Retina (tissue), 1 donor: ENCODE results near the gene IGSF5.

Experiments
- DNase-seq: peaks from one replicate; pipeline ENCODE4 v3.0.0-alpha.2; 2016

The IGSF5 gene

GRCh38 chr21:39834543-39834942 lies 89.6 kb downstream of the IGSF5 start:
- DNase-seq = no peak

- no peak for DNase-seq
These were observed 92.9 kb downstream of the IGSF5 start for GRCh38 chr21:39837861-39838359.

- DNase-seq = no peak
These were observed 95.6 kb downstream of the IGSF5 start for GRCh38 chr21:39840373-39841097.

- peak; percentile 58 for DNase-seq
These were observed 97.9 kb downstream of the IGSF5 start for GRCh38 chr21:39842741-39843459.

GRCh38 chr21:39843483-39843882 lies 98.5 kb downstream of the IGSF5 start:
- DNase-seq = no peak

GRCh38 chr21:39843916-39844315 lies 98.9 kb downstream of the IGSF5 start:
- DNase-seq = no peak

- no peak for DNase-seq
These were observed 100.7 kb downstream of the IGSF5 start for GRCh38 chr21:39845571-39846130.

GRCh38 chr21:39847877-39848276 lies 102.9 kb downstream of the IGSF5 start:
- DNase-seq = no peak

- DNase-seq = no peak
These were observed 104.2 kb downstream of the IGSF5 start for GRCh38 chr21:39849014-39849655.

GRCh38 chr21:39850333-39850732 lies 105.3 kb downstream of the IGSF5 start:
- DNase-seq = no peak

GRCh38 chr21:39851002-39851618 lies 106.1 kb downstream of the IGSF5 start:
- DNase-seq = no peak
